GM12801 (cell line): ENCODE measurements around the gene ZNHIT3.

Source experiments
- TF ChIP-seq, protein P1 (sequence below): IDR thresholded peaks from one replicate; pipeline ENCODE4 v1.5.1; 2011; ENCODE audit warnings: control low read depth; ENCODE audit not compliant: insufficient read length; ENCODE audit errors: extremely low read depth

The ZNHIT3 gene

DNA sequence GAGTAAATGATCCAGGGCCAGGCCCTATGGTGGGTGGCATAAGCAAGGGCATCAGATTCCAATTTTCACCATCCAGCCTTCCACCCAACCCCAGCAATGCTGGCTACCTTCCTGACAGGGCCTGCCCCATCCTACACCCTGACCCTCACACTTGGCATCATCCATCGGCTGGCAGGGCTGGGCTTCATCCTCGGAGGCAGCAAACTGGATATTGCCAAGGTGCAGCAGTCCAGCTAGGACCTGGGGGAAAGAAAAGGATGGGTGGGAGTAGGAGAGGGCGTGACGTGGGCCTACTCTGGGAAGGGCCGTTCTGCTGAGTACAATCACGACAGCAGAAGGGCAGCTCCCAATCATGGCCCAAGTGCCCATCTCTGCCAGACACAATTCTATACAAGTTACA is 24.7 kb downstream of the ZNHIT3 start:
- TF ChIP-seq, protein P1, sequence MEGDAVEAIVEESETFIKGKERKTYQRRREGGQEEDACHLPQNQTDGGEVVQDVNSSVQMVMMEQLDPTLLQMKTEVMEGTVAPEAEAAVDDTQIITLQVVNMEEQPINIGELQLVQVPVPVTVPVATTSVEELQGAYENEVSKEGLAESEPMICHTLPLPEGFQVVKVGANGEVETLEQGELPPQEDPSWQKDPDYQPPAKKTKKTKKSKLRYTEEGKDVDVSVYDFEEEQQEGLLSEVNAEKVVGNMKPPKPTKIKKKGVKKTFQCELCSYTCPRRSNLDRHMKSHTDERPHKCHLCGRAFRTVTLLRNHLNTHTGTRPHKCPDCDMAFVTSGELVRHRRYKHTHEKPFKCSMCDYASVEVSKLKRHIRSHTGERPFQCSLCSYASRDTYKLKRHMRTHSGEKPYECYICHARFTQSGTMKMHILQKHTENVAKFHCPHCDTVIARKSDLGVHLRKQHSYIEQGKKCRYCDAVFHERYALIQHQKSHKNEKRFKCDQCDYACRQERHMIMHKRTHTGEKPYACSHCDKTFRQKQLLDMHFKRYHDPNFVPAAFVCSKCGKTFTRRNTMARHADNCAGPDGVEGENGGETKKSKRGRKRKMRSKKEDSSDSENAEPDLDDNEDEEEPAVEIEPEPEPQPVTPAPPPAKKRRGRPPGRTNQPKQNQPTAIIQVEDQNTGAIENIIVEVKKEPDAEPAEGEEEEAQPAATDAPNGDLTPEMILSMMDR: no peak

DNA sequence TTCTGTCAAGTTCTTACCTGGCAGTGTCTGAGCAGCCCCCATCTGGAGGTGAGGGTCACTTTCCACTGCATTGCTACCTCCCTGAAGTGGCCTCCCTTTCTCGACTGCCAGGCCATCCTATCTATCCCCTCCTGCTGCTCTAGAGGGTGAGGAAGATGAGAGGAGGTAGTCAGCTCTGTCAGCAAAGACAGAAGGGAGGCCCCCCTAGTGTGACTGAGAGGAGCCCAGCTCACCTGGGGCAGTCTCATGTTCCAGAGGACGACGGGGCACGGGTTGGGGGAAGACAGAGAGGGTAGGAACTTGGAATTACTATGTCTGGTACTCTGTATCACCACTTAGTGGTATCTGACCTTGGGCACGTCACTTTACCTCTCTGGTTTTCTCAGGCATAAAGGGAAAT is 26.2 kb downstream of the ZNHIT3 start:
- TF ChIP-seq, protein P1: no peak

GRCh38 chr17:36514856-36515255 is 28.4 kb downstream of the ZNHIT3 start:
- TF ChIP-seq, protein P1: no peak

DNA sequence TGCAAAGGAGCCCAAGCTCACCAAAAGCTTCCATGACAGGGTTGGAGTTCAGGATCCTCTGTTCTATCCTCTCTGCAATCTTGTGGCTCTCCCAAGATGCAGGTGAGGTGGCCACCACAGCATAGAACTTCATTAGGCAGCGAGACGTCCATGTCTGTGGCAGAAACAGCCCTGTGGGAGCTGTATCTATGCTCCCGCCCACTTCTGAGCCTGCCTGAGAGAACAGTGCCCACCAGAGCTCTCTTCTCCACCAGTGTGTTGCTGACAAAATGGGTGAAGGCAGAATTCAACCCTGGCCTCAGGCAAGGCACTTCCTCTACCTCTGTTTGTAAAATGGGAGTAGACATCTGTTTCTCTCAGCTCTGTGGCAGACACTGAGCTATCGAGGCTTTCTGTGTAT is 29.4 kb downstream of the ZNHIT3 start:
- TF ChIP-seq, protein P1: no peak

- TF ChIP-seq, protein P1: no peak
Measured at GRCh38 chr17:36523113-36523512, 36.6 kb downstream of the ZNHIT3 start.

GRCh38 chr17:36524428-36524876 is 38.0 kb downstream of the ZNHIT3 start:
- TF ChIP-seq, protein P1: no peak

DNA sequence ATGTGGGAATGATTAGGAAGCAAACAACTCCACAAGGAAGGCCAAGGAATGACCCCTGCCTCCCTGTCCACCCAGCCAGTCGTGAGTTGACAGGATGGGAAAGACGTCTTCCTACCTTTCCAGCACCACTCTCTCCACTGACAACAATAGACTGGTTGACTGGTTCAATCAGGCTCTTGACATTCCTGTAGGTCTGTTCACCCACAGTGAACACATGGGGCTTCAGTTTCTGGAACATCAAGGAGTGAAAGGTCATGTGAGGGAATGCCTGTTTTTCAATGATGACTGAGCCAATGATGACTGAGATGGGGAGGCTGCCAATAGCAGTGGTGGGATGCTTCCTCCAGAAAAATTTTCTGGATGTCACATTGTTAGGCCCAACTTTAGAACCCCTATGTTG is 38.6 kb downstream of the ZNHIT3 start:
- TF ChIP-seq, protein P1: no peak

DNA sequence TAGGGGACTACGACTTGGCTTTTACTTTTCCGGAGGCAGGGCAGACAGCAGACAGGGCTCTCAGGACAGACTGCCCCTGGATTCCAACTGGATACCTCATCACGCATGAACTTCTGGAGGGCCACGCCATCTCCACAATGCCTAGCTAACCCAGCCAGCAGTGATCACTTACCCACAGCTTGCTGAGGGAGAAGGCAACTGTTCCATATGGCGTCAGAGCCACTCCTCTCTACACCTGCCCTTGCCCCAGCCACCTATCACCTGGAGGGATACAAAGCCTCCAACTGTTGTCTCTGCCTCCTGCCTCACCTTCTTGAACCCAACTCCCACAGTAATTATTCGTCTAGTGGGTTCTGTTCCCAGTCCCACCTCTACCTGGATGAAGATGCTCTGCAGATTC is 39.4 kb downstream of the ZNHIT3 start:
- TF ChIP-seq, protein P1: no peak
